ENCODE data around the gene SART3. TPM values are rescaled to one million over a fixed set of nuclear protein-coding genes. Genes with fewer than 3 reads are reported as not detected.

Gene SART3
- total RNA-seq, 1 experiment from 2014 or later = 89.4 TPM

GRCh38 chr12:108484845-108485244, 76.1 kb downstream of the SART3 start:
- Histone ChIP-seq H2BK20ac (ENCODE audit: low read depth, low read length, poor library complexity, severe bottlenecking) (no peak overlapping the region), H3K79me1 (ENCODE audit: insufficient read depth, low read depth, low read length, poor library complexity, severe bottlenecking) (no peaks in the 10 kb centered on the region), H4K8ac (replicated peaks; ENCODE audit: insufficient read length, low read depth, low read length) (no peak overlapping the region), H2BK120ac (ENCODE audit: low read depth, low read length, poor library complexity, severe bottlenecking) (no peak overlapping the region), H3K4me1 (ENCODE audit: insufficient read depth, low read length) (0 out of 2 replicates have a peak, but pooled peaks cover 2% of the 10 kb centered on the region), H3K23me2 (ENCODE audit: insufficient read length, low read depth, low read length, poor library complexity, severe bottlenecking) (no peaks in the 10 kb centered on the region), H4K20me1 (ENCODE audit: control insufficient read depth, insufficient read depth, insufficient read length) (no peaks in the 10 kb centered on the region), H3K79me2 (ENCODE audit: insufficient read depth, low read length) (no peaks in the 10 kb centered on the region), H3K9me3 (ENCODE audit: control insufficient read depth, low read depth, low read length) (no peaks in the 10 kb centered on the region), H2BK12ac (ENCODE audit: insufficient read length, low read depth, low read length) (no peak overlapping the region), H3K27me3 (ENCODE audit: insufficient read depth, low read length) (no peaks in the 10 kb centered on the region), H2BK15ac (ENCODE audit: low read depth, low read length) (no peak overlapping the region), H4K5ac (ENCODE audit: insufficient read length, low read depth, low read length) (no peak overlapping the region), H3K14ac (ENCODE audit: insufficient read depth, low read length) (no peak overlapping the region), H2BK5ac (ENCODE audit: insufficient read length, low read length) (no peak overlapping the region), H3K56ac (ENCODE audit: insufficient read length, low read depth, low read length) (no peak overlapping the region), H3K4me2 (ENCODE audit: insufficient read depth, insufficient read length, low read length) (no peak overlapping the region), H2AFZ (ENCODE audit: low read length) (no peak overlapping the region), H3K9ac (ENCODE audit: extremely low read depth, insufficient read length, low read length) (no peak overlapping the region), H3T11ph (ENCODE audit: low read length) (no peak overlapping the region), H4K91ac (ENCODE audit: insufficient read length, low read depth, low read length) (no peak overlapping the region), H2AK5ac (ENCODE audit: insufficient read length, low read length) (no peak overlapping the region), H3K18ac (ENCODE audit: insufficient read length, low read depth, low read length) (no peak overlapping the region), H3K23ac (ENCODE audit: insufficient read length, low read depth, low read length) (no peak overlapping the region), H3K4ac (ENCODE audit: low read depth, low read length) (no peak overlapping the region), H3K27ac (ENCODE audit: insufficient read length, low read depth, low read length) (no peak overlapping the region)
- Mint-ChIP-seq H3K4me3 (no peak overlapping the region), H3K27ac (no peak overlapping the region), H3K9me3 (peaks cover 9 to 12% of the 10 kb centered on the region in 2 experiments), H3K4me1 (peaks cover 11 to 12% of the 10 kb centered on the region in 2 experiments), H3K27me3 (ENCODE audit: low read depth) (peaks cover 9% of the 10 kb centered on the region), H3K36me3 (ENCODE audit: insufficient read depth in 1 of 3, low read depth in 3 of 3) (peaks cover 2 to 6% (median 3%) of the 10 kb centered on the region in 3 experiments; a peak in 1 of 7 replicates)
- no peak for TF ChIP-seq CTCF (conservative IDR thresholded peaks at IDR 0.05)
- no CpG with 5 or more reads among the region's 2 CpGs for WGBS (ENCODE audit: extremely low coverage, insufficient read length, low lambda C conversion rate)
- DNase-seq = no peak

All from H9 (cell line).